HG03469 (cell line): ENCODE results near the gene PCYT2.
A peak's percentile ranks its signal among the peaks of the same experiment; 100 is the strongest.

Experiments
- ATAC-seq: cut with Tn5 transposase; IDR thresholded peaks from one replicate; pipeline ENCODE4 v1.9.1; 2021; ENCODE audit warnings: mild to moderate bottlenecking, moderate library complexity, moderate number of reproducible peaks; ENCODE audit not compliant: unreplicated experiment

PCYT2 gene

DNA sequence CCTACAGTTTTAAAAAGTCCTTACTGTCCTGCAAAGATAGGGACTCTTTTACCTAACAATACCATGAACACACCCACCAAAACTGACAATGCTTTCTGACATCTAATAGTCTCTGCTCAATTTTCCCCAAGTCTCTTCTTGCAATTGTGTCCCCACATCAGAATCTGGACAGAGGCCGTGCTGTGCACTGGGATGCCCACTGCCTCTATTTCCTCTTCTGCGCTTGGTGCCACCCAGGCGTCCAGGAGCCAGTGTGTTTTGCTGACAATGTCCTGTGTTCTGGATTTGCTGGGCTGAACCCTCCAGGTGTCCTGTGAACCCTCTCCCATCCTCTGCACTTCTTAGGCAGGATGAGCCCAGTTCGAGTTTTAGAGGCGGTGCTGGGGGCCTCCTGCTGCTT is 33.6 kb downstream of the PCYT2 start:
- no peak for ATAC-seq

DNA sequence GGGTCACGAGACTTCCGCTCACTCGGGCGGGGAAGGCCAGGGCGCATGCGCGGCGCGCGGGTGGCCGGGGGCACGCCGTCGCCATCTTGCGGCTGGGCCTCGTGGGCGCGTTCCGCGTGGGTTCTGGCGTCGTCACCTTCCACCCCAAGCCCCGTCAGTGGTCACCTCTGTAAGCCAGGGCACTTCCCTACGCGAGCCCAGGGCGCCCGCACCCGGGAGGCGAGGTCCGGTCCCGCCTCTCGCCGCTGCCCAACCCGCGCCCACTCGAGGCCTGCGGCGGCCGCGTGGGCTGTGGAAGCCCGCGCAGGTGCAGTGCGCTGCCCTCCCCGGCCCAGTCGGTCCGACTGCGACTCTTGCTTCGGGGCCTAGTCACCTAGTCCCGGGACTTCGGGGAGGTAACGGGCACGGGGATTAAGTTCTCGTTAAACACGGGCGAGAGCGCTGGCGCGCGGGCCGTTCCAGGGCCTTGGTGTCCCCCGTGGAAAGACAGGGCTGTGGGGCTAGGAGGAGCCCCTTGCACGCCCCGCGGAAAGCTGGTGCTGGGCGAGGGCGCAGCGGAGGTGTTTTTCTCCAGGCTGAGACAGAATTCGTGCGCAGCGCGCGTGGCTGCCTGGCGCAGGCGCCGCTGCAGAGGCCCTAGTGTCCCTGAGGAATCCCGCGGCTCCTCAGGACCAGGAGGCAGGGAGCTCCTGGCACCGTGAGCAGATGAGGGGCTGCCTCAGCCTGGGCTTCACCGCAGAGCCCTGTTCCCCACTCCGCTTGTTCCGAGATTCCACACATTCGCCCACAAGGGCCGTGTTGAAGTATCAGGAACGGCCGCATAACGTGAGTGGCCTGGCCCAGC is 39.6 kb downstream of the PCYT2 start:
- no peak for ATAC-seq

DNA sequence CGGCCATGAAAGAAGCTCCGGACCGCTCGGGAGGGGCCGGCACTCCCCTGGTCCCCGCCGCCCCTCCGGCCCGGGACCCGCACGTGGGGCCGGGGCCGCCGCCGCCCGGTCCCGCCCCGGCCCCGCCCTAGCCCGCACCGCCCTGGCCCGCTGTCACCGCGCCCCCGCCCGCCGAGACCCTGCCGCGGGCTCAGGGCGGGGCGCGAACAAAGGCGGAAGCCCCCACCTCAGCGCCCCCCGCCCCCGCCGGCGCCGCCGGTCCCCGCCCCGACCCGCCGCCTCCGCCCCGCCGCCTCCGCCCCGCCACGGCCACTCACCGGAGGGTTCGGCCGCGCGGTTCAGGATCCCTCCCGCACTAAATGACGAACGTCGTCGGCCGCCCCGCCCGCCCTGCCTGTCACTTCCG is 40.2 kb downstream of the PCYT2 start, which contains the start of gene ARHGDIA:
Gene ARHGDIA (minus strand): TSS at position 357 of the 406 bp plus-strand sequence. CDS start 1,407 bp downstream, outside the sequence.
- ATAC-seq, result no peak

DNA sequence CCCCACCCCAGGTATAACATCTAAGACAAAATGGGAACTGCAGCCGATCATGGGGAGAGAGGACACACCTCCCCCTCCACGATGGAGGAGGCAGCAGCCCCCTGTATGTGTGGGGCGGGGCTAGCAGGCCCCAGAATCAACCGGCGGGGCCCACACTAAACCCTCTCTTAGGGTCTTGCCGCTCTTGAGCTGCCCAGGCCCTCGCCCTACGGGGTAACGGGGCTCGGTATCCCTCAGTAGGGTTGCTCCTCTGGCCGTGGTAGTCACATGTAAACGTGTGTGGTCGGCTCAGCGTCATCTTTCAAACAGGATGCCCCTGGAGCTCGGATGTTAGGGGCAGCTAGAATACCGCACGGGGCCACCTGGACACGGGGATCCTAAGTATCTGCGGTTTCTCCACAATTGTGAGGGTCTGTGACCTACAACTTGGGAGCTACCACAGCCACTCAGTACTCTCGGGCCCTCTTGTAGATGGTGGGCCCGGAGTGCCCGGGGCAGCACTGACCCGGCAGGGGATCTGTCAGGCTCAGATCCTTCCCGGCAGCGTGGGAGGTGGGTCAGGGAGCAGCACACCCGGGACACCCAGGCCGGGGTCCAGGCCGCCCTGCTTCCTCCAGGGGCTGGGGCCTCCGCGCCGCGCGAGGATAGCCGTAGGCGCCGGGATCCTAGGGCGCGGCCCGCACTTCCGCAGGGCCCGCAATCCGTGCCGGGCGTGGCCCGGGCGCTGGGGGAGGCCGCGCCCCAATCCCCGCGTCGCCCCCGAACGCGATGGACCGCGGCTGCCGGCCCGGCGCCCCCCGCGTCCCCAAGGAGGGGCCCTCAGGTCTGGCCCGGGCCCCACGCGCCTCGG is 40.8 kb downstream of the PCYT2 start:
- no peak for ATAC-seq

DNA sequence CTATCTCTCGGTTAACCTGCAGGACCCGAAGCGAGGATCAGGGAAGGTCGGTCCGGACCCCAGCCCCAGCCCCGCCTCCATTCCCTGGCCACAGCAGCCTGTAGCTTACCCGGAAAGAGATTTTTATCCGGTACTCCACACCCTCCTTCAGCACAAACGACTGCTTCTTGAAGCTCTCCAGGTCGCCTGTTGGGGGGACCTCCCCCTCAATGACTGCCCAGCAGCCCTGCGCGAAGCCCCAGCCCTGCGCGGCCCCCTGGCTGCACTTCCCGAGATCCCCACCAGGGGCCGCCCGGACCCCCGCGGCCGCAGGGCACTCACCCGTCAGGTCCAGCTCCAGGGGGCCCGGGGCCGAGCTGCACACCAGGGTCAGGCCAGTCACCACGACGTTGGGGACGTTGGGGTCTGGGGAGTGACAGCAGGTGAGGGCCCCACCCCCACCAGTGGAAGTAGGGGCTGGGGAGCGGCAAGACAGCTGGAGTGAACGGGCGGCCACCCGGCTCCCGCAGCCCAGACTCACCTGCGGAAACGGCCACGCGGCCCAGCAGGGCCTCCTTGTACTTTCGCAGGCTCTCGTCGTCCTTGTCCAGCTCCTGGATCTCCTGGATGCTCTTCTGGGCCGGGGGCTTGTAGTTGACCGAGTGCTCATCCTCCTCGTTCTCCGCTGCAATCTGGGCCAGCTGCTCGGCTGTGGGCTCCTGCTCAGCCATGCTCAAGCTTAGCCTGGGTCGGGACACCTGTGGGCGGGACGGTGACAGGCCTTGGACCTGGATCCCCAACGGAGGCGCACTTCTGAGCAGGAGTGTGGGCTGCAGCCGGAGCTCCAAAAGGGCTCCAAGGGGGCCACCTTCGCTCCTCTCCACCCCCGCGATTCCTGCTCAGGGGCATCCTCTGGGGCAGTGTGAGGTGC is 41.7 kb downstream of the PCYT2 start:
- no peak for ATAC-seq

DNA sequence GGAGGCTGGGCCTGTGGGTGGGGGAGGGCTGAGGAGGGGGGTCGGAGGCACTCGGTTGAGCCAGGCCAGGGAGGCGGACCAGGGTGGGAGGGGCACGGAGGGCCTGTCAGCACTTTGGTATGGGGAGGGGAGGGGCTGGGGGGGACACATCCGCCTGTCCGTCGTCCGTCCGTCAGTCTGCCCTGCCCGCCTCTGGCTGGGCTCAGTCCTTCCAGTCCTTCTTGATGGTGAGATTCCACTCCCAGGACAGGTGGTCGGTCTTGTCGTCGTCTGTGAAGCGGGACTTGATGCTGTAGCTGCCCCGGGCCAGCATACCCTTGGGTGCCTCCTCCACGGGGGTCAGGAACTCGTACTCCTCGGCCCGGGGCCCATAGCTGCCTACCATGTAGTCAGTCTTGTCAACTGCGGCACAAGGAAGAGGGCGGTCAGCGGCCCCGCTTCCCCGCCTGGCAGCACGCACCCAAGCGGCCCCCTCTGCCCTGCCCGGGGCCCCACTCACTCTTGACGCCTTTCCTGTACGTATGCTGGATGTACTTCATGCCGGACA is 42.5 kb downstream of the PCYT2 start:
- no peak for ATAC-seq

DNA sequence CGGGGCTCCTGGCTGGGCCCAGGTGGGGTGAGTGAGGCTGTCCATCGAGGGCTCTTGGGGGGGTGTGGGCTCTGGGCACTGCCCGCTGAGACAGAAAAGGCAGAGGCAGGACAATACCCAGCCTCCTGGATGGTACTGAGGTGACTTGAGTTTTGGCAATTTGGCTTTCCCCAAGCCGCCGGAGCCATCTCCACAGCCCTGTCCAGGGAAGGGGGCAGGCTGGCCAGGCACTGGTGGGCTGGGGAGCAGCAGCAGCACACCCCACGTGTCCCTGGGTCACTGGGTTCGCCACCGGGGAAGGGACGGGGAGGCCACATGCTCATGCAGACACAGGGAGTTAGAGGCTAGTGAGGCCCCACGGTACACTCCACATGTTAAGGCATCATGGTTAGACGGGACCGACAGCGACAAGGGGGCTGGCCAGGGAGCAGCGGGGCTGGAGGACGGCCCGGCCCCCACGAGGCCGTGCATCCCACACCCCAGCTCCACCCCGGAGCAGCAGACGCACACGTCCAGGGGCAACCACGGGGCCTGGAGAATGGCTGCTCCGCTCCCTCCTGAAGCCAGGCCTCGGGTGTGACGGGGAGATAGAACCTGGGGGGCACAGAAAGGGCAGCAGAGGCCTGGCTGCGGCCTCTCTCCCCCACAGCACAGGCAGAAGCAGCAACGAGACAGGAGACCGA is 43.1 kb downstream of the PCYT2 start:
- ATAC-seq, result no peak

DNA sequence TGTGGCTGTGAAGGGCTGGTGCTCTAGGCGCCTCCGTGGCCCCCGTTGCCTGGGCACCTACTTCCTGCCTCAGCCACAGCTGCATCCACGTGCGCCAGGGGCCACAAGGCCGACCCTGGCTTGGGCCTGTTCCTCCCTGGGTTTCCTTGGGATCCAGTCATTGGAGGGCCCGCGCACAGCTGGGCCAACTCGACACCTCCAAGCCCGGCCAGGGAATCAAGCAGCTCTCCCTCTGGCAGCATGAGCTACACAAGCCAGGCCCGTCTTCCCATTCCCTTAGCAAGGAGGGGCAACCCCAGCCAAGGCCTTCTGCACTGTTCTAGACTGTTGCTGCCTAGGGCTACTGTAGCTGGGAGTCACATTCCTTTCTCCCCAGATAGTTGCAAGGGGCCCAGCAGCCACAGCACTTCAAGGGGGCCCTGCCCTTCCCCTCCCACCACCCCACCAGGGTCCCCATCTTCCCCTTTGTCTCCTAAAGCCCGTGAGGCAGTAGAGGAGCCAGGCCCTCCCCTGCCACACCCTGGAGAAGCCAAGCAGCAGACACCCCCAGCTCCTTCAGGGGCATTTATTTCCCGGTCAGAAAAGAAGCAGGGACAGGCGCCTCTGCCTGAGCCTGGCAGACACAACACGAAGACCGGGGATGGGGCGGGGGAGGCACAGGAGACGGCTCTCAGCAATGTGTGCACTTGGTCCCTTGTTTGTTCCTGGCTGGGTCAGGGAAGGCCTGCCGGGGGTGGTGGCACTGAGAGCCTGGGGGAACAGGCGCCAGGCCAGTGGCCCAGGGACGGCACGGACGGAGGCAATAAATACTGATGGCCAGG is 43.8 kb downstream of the PCYT2 start:
- no peak for ATAC-seq

DNA sequence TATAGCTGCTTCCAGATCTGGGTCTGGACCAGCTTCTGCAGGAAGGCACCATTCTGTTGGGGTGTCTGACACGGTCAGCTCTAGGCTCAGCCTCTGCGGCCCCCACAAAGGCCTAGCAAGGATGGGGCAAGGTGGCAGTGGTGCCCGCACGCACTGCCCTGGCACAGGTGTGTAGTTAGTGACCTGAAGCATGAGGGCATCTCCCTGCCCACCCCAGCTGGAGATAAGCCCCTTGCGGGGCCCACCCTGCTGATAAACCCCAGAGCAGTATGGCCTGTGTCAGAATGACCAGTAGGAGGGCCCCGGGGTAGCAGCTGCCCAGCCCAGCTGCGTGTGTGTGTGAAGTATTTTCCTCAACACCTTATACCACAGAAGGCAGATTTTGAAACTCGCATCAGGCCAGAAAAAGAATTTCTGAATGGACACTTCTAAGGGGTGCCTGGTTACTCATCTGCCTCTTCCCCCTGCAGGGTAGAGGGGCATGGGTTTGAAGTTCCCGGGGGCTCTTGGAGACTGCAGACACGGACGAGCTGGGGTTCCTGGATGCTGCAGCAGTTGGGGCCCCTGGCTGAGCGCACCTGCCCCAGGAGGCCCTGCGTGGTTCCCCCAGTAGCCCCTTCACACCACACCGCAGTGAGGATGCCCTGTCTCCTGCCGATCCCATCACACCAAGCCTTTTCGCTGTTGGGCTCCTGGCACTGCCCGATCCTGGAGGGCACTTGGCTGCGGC is 44.6 kb downstream of the PCYT2 start:
- no peak for ATAC-seq

DNA sequence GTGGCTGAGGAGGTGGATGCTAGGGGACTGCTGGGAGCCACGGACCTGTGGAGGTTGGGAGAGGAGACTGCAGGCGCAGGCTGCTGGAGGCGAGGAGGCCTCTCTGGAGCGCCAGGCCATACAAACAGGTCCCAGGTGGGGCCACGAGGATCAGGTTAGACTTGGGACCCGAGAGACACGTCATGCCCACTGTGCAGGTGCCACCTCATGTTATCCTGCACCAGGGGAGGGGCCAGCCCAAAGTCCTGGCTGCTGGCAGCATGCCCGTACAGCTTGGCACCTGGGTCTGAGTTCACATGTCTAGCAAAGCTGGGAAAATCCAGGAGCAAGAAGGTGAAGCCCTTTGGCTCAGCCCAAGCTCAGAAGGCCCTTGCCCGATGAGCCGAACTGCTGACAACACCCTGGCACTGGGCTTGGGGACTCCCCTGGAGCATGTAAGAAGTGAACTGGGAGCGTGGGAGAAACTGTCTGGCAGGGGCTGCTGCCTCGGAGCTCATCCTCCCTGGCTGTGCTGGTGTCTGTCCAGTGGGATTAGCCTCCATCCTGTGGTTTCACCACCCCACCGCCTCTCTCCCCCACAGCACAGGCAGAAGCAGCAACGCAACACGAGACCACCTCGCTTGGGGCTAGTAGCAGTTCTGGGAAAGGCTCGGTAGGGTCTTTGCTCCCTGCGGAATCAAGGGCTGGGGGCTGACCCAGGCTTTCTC is 45.3 kb downstream of the PCYT2 start:
- no peak for ATAC-seq

DNA sequence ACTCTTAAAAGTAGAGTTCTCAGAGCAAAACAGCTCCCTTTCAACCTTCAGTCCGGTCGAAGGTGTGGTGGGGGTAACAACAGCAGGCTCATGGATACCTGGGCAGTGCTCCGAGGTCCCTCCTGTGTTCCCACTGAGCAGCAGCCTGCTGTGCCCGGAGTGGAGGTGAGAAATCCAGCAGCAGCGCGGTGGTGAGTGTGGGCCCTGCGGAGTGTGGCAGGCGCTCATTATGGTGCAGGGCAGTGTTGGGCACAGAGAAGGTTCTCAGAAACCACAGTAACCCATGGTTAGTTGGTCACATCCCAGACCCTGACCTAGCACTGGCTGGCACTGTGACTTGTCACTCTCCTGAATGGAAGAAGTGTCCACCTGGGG is 45.9 kb downstream of the PCYT2 start:
- ATAC-seq, result no peak

DNA sequence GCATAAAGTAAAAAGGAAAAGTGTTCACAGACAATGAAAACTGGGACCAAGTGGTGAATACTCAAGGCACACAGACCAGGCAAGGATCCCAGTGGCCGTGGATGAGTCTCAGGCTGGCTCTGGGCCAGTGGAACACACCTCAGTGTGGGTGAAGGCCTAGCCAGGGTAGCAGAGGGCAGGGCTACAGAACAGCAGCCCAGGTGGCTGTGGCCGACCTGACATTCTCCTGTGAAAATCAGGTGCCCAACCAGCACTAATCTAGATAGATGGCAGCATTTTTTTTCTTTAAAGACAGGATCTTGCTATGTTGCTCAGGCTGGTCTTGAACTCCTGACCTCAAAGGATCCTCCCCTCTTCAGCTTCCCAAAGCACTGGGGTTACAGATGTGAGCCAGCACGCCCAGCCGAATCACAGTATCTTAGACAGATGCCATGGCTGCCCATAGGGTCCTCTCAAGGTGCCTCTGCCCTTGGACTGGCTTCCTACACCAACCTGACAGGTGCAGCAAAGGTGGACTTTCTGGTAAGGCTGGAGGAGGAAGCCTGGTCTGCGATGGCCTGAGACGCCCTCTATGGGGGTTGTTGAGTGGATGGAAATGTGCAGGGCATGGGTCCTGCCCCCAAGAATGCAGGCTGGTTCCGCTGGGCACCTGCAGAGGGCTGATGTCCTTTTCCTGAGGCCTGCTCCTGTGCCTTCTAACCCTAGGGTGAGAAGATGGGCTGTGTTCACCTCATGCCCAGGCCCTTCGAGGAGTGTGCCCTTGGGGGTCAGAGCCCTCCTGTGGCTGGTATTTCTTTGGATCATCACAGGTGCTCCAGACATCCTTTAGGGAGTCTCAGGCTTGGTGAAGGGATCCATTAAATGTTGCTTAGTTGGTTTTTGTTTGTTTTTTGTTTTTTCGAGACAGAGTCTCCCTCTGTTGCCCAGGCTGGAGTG is 47.1 kb downstream of the PCYT2 start:
- no peak for ATAC-seq

DNA sequence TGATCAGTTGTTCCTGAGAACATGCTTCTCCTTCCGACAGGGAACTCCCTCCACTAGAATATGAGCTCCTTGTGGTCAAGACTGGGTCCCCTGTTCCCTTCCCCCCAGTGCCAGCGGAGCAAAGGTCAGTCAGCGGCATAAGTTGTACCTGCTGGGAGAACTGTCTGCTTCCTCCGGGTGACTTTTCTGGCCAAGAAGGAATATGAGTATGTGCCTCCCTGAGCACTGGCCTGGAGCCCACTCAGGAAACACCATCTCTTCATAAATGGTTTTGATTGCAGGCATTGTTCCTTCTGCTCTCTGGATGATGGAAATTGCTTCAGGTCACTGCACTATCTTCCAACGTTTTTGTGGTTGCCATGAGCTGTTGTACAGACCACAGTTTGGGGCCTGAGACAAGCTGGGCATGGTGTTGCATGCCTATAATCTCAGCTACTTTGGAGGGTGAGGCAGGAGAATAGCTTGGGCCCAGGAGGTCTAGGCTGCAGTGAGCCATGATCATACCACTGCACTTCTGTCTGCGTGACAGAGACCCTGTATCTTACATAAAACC is 48.0 kb downstream of the PCYT2 start:
- ATAC-seq, result no peak

DNA sequence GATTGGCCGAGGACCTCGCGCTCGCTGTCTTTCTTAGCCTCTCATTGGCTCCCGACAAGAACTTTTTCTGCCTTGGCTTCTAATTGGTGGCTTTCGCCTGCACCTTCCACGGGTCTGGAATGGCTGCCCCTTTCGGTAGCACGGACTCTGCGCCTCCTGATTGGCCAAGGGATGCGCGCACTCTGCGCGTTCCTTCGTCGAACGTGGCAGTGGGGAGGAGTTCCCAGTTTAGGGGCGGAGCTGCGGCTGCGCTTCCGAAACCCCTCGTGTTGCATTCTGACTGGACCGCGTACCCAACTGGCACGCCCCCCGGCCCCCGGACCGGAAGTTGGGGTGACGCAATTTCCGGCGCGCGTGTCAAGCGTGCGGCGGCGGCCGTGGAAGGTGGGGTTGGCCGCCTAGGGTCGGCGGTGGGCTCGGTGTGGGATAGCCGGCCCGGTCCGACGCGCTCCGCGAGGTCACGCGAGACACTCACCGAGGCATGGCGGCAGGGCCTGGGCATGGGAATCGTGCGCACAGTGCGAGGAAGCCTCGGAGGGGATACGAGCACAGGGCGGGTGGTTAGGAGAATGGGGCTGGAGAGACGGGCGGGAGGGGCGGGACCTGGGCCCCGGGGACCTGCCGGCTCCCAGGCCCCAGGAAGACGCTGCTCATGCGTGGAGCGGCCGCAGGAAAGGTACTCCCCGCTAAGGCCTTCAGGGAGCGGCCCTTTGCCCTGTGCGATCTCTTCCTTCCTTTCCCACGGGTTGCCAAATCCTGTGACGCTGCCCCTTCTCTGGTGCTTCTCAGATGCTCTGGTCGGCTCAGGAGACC is 50.2 kb downstream of the PCYT2 start:
- ATAC-seq, result peak; percentile 66

DNA sequence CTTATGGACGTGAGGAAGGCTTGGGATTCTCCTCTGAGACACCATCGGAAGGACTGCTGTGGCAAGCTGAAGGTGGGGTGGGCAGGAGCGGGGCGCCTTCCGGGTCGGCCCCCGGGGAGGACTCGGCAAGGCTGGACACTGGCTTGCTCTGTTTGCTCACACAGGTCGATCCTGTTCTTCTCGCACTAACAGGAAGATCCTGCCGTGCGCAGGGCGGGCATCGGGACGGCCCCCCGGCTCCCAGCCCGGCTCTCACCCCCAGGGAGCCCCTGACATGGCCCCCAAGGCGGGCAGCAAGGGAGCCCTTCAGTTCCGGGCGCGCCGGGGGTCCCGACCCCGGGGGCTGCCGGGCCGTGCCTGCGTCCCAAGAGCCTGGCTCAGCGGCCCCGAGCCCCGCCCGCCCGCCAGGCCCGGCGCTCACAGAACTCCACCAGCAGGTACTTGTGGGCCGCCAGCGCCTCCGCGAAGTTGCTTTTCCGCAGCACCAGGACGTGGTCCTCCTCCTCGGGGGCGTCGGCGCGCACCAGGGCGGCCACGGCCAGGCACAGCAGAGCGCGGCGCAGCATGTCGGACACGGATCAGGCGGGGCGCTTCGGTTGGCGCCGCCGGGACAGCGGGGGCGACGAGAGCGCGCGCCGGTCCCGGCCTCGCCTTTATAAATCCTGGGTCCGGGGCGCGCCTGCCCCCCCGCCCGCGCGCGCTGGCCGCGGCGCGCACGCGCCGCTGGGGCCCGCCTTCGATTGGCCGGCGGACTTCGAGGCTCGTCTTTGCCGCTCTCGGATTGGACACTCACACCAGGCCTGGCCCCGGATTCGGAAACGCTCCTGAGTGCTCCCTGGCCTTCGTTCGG is 51.1 kb downstream of the PCYT2 start, which contains the start of gene P4HB:
Gene P4HB (minus strand): TSS at position 630 of the 850 bp plus-strand sequence. CDS start 64 bp downstream, at position 566.
- no peak for ATAC-seq
